ENCODE data around the gene OR52K2. TPM values are rescaled to one million over a fixed set of nuclear protein-coding genes. Genes with fewer than 3 reads are reported as not detected.
"Not testable (repeated sequence)": the region's sequence is repeated elsewhere in the genome, so short reads cannot be mapped to it uniquely, and the experiment has no call there.

OR52K2 gene
- total RNA-seq, 4 donors from 2014 or later = 0.94 TPM; not detected in 3

DNA sequence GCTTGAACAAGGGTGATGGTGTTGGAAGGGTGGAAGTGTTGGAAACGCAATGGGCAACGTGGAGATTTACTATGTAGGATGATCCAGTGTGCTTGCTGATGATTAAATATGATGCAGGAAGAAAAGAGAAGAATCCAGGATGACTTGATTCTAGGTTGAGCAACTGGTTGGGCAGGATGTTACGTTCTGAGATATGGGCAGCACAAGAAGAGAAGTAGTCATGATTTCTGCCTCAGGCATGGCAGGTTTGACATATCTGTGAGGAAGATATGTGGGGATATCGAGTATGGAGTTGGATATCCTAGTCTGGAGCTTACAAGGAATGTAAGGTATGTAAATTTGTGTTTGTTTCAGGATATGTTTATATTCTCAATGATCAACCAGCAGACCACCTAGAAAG, 35.2 kb downstream of the OR52K2 start:
- H3K27ac ChIP-seq = no peak overlapping the region
- no peaks in the 10 kb centered on the region for H3K27me3 ChIP-seq
- no peaks in the 10 kb centered on the region for H3K4me1 ChIP-seq
- H3K4me3 ChIP-seq = no peak overlapping the region
- TF ChIP-seq POLR2A (IDR thresholded peaks at IDR 0.05) (no peak), EP300 (IDR thresholded peaks at IDR 0.05) (no peak)
- TF ChIP-seq, protein P1, sequence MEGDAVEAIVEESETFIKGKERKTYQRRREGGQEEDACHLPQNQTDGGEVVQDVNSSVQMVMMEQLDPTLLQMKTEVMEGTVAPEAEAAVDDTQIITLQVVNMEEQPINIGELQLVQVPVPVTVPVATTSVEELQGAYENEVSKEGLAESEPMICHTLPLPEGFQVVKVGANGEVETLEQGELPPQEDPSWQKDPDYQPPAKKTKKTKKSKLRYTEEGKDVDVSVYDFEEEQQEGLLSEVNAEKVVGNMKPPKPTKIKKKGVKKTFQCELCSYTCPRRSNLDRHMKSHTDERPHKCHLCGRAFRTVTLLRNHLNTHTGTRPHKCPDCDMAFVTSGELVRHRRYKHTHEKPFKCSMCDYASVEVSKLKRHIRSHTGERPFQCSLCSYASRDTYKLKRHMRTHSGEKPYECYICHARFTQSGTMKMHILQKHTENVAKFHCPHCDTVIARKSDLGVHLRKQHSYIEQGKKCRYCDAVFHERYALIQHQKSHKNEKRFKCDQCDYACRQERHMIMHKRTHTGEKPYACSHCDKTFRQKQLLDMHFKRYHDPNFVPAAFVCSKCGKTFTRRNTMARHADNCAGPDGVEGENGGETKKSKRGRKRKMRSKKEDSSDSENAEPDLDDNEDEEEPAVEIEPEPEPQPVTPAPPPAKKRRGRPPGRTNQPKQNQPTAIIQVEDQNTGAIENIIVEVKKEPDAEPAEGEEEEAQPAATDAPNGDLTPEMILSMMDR (IDR thresholded peaks at IDR 0.05) = no peak
- H3K9me3 ChIP-seq = no peaks in the 10 kb centered on the region
- WGBS, 2 donors (ENCODE audit: low coverage in 1 of 2) = 63 to 75% methylated on average over 4 of the region's 4 CpGs
- ATAC-seq = no peak
- H3K36me3 ChIP-seq = no peaks in the 10 kb centered on the region

DNA sequence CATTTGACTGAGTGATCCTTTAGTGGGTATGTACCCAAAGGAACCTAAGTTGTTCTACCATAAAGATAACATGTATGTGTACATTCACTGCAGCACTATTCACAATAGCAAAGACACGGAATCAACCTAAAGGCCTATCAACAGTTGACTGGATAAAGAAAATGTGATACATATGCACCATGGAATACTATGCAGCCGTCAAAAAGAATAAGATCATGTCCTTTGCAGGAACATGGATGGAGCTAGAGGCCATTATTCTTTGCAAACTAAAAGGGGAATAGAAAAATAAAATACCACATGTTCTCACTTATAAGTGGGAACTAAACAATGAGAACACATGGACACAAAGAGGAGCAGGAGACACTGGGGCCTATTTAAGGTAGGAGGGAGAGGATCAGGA, 42.3 kb downstream of the OR52K2 start:
- H3K4me1 ChIP-seq = peaks cover 0 to 11% (median 0%) of the 10 kb centered on the region in 3 donors
- WGBS, 2 donors (ENCODE audit: low coverage in 1 of 2) = 33 to 54% methylated on average over 2 of the region's 2 CpGs
- not testable (repeated sequence) for H3K27ac ChIP-seq, H3K4me3 ChIP-seq, H3K36me3 ChIP-seq, H3K9me3 ChIP-seq, H3K27me3 ChIP-seq, ATAC-seq

DNA sequence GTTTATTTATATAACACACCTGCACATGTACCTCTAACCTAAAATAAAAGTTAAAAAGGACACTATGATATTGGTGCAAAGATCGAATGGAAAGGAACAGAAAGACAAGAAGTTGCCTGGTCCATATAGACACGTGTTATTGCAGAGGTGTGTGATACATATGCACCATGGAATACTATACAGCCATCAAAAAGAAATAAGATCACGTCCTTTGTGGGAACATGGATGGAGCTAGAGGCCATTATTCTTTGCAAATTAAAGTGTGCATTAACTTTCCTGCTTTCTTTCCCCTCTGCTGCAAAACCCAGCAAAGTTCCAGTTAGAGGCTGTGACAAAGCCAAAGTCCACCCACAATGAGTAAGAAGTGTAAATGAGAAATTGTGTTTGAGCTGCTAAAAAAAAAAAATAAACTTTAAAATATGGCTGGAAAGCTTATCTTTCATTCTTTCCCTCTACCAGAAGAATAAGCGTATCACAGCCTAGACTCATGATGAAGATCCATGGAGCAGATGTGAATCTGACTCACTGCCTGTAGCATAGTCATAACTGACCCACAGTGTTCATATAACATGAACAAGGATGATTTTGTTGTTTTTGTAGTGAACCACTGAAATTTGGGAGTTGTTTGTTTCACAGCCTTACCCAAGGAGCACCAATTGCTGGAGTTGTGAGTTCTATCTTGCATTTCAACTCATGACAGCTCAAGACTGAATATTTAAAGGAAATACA, 42.9 kb downstream of the OR52K2 start:
- no peak for ATAC-seq
- H3K4me3 ChIP-seq = no peak overlapping the region
- no peaks in the 10 kb centered on the region for H3K27me3 ChIP-seq
- no peaks in the 10 kb centered on the region for H3K9me3 ChIP-seq
- whole genome bisulfite sequencing, 2 donors (ENCODE audit: low coverage in 1 of 2) = 74 to 85% methylated on average over 3 to 4 of the region's 4 CpGs
- H3K27ac ChIP-seq = no peak overlapping the region
- peaks cover 0 to 17% (median 0%) of the 10 kb centered on the region in 3 donors for H3K4me1 ChIP-seq
- TF ChIP-seq POLR2A (IDR thresholded peaks at IDR 0.05) = no peak
- TF ChIP-seq EP300 (IDR thresholded peaks at IDR 0.05) = no peak
- no peak for TF ChIP-seq POLR2AphosphoS5 (IDR thresholded peaks at IDR 0.05)
- TF ChIP-seq, protein P1 (IDR thresholded peaks at IDR 0.05) = no peak
- no peaks in the 10 kb centered on the region for H3K36me3 ChIP-seq

DNA sequence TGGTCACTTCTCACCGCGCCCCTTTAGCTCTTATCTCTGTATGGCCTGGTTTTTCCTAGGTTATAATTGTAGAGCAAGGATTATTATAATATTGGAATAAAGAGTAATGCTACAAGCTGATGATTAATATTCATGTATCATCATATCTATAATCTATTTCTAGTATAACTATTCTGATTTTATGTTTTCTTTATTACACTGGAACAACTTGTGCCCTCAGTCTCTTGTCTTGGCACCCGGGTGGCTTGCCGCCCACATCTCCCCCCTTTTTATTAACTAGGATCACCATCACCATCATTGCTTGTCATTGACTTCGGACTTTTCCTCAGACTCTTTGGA, 44.4 kb downstream of the OR52K2 start:
- no peak for ATAC-seq
- H3K36me3 ChIP-seq = no peaks in the 10 kb centered on the region
- H3K4me3 ChIP-seq = no peak overlapping the region
- H3K27ac ChIP-seq = no peak overlapping the region
- no peaks in the 10 kb centered on the region for H3K27me3 ChIP-seq
- 28 to 50% methylated on average over 4 to 5 of the region's 5 CpGs for WGBS, 2 donors (ENCODE audit: low coverage in 1 of 2)
- H3K9me3 ChIP-seq = no peaks in the 10 kb centered on the region
- TF ChIP-seq EP300 (IDR thresholded peaks at IDR 0.05) (no peak), POLR2A (IDR thresholded peaks at IDR 0.05) (no peak), POLR2AphosphoS5 (IDR thresholded peaks at IDR 0.05) (no peak)
- TF ChIP-seq, protein P1 (IDR thresholded peaks at IDR 0.05) = no peak
- peaks cover 0 to 20% (median 0%) of the 10 kb centered on the region in 3 donors for H3K4me1 ChIP-seq

DNA sequence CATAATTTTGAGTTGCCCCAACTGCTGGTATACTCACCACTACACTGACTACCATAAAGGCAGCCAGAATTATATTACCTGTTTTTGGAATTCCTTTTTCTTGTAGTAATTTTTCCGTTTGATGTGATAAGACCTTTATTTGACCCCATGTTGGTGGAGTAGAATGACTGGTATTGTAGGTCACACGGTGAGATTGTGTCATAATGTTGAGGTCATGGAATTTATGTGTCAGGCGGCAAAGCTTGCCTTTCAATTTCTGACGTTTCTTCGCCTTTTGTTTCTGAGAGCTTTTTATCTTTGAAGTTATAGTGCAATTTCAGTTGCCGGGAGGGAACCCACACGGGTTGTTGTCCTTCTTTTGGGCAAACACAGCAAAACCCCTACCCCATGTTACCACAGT, 46.4 kb downstream of the OR52K2 start:
- TF ChIP-seq POLR2AphosphoS5 (IDR thresholded peaks at IDR 0.05) (no peak), EP300 (IDR thresholded peaks at IDR 0.05) (no peak)
- no peak overlapping the region for H3K4me3 ChIP-seq
- H3K27me3 ChIP-seq = no peaks in the 10 kb centered on the region
- H3K4me1 ChIP-seq = peaks cover 0 to 20% (median 0%) of the 10 kb centered on the region in 3 donors
- no peaks in the 10 kb centered on the region for H3K9me3 ChIP-seq
- ATAC-seq = no peak
- 51 to 60% methylated on average over 2 to 7 of the region's 7 CpGs for WGBS, 2 donors (ENCODE audit: low coverage in 1 of 2)
- no peak overlapping the region for H3K27ac ChIP-seq
- no peaks in the 10 kb centered on the region for H3K36me3 ChIP-seq

DNA sequence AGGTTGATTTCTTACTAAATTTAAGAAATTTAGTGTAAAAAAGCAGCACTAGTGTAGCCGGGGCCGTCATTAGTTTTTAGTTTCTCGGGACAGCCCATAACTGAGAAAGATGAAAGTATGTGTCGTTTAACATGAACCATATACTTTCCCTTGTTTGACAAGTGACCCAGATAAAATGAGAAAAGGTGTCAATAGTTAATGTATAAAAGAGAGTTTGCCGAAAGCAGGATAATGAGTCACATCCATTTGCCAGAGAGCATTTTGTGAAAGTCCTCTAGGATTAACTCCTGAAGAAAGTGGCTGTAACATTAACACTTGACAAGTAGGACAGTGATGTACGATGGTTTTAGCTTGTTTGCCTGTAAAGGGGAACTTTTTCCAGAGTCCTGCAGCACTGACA, 46.9 kb downstream of the OR52K2 start:
- Histone ChIP-seq H3K4me3 (no peak overlapping the region), H3K27ac (no peak overlapping the region), H3K36me3 (no peaks in the 10 kb centered on the region), H3K4me1 (peaks cover 0 to 20% (median 0%) of the 10 kb centered on the region in 3 donors), H3K27me3 (no peaks in the 10 kb centered on the region), H3K9me3 (no peaks in the 10 kb centered on the region)
- WGBS, 2 donors (ENCODE audit: low coverage in 1 of 2) = 36 to 68% methylated on average over 4 to 6 of the region's 6 CpGs
- TF ChIP-seq POLR2AphosphoS5 (IDR thresholded peaks at IDR 0.05) (no peak), POLR2A (IDR thresholded peaks at IDR 0.05) (no peak), EP300 (IDR thresholded peaks at IDR 0.05) (no peak)
- TF ChIP-seq, protein P1 (IDR thresholded peaks at IDR 0.05) = no peak
- ATAC-seq = no peak
